ENCODE results near the gene STRBP.

DNA sequence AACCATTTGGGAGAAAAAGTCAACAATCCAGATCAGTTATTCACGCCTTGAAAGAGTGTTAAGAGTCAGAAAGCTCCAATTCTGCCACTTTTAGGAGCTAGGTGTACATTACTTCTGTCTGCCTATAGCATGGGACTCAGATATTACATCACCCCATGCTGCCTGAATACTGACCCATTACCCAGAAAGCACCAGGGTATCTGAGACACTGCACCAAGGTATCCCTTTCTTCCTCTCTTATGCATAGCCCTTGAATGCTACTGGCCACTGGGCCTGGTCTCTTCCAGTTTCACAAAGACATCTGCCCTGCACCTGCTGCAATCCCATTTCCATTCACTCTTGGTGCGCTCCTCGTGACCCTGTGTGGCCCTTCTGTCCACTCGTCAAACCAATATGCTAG lies 2.6 kb downstream of the STRBP start:
- TF ChIP-seq CTCF (IDR thresholded peaks at IDR 0.05) (no peak), EZH2phosphoT487 (IDR thresholded peaks at IDR 0.05) (no peak)
